GM12892 (cell line): ENCODE results near the gene CRABP1.

Source experiments
- DNase-seq: peaks from one replicate; pipeline ENCODE4 v3.0.0; 2011; ENCODE audit not compliant: insufficient read length
- FAIRE-seq: peaks from 2 replicates; lab custom pipeline; 2011; peaks lifted over from hg19 to GRCh38; lab: Jason Lieb, UNC
- POLR2A ChIP-seq: IDR thresholded peaks from 2 replicates; pipeline ENCODE4 v1.6.1; 2011; ENCODE audit warnings: low read depth, low read length, control low read depth
- POLR2AphosphoS5 ChIP-seq: IDR thresholded peaks from 2 replicates; pipeline ENCODE4 v1.6.1; 2011; ENCODE audit warnings: low read depth, low read length, control low read depth
- TAF1 ChIP-seq: IDR thresholded peaks from 2 replicates; pipeline ENCODE4 v1.6.1; 2011; ENCODE audit warnings: low read depth, mild to moderate bottlenecking, control low read depth, low read length, borderline replicate concordance

Gene CRABP1

GRCh38 chr15:78391781-78392180 is 51.6 kb downstream of the CRABP1 start:
- FAIRE-seq (no peak), DNase-seq (no peak)
- TF ChIP-seq POLR2A (no peak), POLR2AphosphoS5 (no peak), TAF1 (no peak)

DNA sequence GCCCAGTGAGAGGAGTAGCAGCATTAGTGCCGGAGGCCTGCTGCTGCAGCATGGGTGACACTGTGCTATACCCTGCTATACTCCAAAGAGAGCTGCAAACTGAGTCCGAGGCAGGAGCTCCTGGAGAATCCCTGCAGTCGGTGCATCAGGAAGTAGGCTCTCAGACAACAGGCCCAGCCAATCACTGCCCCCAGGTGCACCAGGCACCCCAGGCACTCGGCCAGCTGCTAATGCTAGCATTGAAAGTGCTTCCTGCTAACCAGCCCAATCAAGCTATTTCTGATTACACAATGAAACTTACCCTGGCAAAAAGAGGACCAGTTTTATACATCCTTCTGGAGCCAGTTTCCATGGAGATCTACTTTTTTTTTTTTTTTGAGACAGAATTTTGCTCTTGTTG is 52.3 kb downstream of the CRABP1 start:
- no peak for DNase-seq
- TF ChIP-seq POLR2A (no peak), TAF1 (no peak), POLR2AphosphoS5 (no peak)
- no peak for FAIRE-seq

GRCh38 chr15:78393137-78393536 is 53.0 kb downstream of the CRABP1 start:
- DNase-seq, result no peak
- FAIRE-seq, result no peak
- TF ChIP-seq TAF1, result no peak
- no peak for TF ChIP-seq POLR2A
- TF ChIP-seq POLR2AphosphoS5, result no peak

GRCh38 chr15:78394026-78394425 is 53.9 kb downstream of the CRABP1 start:
- FAIRE-seq, result peak; percentile 64
- DNase-seq, result no peak
- no peak for TF ChIP-seq TAF1
- TF ChIP-seq POLR2A, result no peak

- DNase-seq, result no peak
- no peak for FAIRE-seq
- no peak for TF ChIP-seq POLR2A
Measured at GRCh38 chr15:78394981-78395616, 54.9 kb downstream of the CRABP1 start.

GRCh38 chr15:78396186-78396814 is 56.1 kb downstream of the CRABP1 start:
- TF ChIP-seq POLR2AphosphoS5, result no peak
- TF ChIP-seq POLR2A, result no peak
- TF ChIP-seq TAF1, result no peak
- no peak for FAIRE-seq

GRCh38 chr15:78396976-78397375 is 56.8 kb downstream of the CRABP1 start:
- FAIRE-seq (no peak), DNase-seq (no peak)
- no peak for TF ChIP-seq TAF1
- TF ChIP-seq POLR2AphosphoS5, result no peak
- no peak for TF ChIP-seq POLR2A

More at GRCh38 chr15:78396186-78396814, 56.1 kb downstream of the CRABP1 start:
- no peak for DNase-seq

DNA sequence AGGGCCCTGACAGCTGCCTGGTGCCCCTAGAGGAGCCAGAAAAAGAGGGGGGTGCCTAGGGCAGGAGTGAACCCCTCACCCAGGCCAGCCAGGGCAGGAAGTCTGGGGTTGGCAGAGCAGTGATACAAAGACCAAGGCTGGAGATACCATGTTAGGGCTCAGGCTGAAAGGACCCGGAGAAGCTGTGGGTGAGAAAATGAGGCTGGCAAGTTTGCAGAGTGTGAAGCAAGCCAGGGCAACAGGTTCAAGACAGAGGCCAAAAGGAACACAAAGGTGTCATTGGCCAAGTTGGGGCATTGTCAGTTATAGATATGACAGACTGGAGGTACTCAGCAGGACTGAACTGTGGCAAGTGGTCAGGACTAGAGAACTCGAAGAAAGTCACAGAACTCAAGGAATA is 57.2 kb downstream of the CRABP1 start:
- TF ChIP-seq POLR2A (no peak), TAF1 (no peak), POLR2AphosphoS5 (no peak)
- DNase-seq (no peak), FAIRE-seq (no peak)
